Smooth muscle cell of the brain vasculature (primary cell): ENCODE data around the gene SOD2.
"Not testable (repeated sequence)": the region's sequence is repeated elsewhere in the genome, so short reads cannot be mapped to it uniquely, and the experiment has no call there.

Experiments
- DNase-seq: peaks from one replicate; pipeline ENCODE4 v3.0.0-alpha.2; 2012; ENCODE audit warnings: low read depth, low spot score

The SOD2 gene

DNA sequence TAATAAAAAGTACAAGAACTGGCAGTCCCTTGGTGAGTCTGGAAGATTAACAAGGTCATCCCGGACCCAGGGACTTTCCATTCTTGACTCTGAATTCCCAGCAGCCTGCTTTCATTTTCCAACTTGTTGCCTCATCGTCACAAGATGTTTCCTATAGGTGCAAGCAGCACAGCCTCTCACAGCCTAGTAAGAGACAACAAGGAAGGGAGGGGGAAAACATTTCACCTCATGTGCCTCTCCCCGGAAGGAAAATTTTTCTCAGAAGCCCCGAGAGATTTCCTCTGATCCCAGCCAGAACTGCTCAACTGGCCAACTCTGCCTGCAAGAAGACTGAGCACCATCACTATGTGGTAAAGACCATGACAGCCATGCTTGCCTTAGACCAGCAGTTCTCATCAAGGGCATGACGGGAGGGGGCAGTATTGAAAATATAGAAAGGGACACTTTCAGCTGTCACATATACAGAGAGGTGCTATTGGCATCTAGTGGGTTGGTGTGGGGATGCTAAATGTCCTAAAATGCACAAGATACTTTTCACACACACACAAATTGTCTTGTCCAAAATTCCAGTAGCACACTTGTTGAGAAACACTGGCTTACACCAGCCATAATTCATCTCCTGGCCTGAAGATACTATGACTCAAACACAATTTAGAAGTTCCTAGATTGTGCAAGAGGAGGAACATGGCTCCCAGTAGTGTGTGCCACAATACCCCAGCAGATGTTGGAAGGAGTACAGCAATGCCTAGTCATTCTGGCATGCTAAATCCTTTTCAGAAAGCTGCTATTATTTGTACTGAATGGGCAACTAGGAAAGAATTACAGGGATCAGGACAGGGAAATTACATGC, 23.4 kb upstream of the SOD2 start:
- DNase-seq = no peak

DNA sequence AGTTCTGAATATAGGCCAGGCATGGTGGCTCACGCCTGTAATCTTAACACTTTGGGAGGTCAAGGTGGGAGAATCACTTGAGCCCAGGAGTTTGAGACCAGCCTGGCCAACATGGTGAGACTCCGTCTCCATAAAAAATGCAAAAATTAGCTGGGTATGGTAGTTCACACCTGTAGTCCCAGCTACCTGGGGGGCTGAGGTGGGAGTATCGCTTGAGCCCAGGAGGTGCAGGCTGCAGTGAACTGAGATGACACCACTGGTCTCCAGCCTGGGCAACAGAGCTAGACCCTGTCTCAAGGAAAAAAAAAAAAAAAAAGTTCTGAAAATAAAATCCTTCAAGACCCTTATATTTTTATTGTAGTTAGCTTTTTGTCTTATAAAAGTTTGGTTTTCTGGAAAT, 22.6 kb upstream of the SOD2 start:
- DNase-seq = no peak

DNA sequence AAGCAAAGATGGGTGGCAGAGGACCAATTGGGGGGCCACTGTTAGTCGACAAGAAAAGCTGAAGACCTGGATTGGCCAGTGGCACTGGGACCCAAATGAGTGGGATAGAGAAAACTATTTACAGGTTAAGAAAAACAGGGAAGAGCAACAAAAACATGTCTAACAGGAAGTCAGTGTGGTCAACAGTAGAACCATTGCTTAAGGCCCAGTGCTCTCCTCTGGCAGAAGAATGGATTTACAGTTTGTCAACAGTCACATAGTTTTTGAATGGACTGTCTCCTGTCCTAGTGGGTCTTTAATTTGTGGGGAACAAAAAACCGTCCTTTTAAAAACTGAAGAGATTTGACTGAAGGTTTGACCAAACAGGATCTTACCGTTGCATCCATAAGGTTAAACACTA, 22.1 kb upstream of the SOD2 start:
- no peak for DNase-seq

DNA sequence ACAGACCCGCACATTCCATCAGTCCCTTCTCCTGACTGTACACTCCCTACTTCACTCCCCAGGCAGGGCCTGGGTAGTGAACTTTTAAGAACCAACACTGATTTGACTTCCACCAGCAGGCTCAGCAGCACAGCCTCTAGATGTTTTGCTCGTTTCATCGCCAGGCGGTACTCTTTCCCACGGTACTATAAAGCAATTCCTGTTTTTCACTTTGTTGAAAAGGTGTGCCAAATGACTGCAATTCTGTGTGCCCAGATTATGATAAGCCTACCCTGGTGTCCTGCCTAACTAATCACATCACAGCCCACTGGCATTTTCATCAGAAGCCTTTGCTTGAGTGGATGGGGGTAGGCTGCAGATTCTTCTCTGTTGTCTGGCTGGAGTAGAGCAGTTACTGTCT, 21.4 kb upstream of the SOD2 start:
- no peak for DNase-seq

DNA sequence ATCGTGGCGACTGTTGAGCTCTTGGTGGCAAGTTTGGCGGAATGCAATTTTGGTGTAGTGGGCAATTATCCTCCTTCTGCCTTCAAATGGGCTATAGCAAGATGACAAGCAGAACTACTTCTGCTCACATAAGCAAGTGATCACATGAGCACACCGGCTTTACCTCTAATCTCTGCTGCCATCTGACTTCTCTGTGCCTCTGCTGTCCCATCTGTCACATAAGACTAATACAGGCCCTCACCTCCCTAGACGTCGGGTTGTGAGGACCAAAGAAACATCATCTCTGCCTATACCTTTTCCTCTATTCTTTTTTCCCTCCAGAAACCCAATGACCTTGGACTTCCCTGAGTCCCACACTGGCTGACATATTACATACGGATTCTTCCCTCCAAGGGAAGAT, 20.9 kb upstream of the SOD2 start:
- no peak for DNase-seq

DNA sequence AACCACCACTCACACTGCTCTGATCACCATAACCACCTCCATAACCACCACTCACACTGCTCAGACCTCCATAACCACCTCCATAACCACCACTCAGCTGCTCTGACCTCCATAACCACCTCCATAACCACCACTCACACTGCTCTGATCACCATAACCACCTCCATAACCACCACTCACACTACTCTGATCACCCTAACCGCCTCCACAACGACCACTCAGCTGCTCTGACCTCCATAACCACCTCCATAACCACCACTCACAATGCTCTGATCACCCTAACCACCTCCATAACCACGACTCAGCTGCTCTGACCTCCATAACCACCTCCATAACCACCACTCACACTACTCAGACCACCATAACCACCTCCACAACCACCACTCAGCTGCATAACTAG, 19.3 kb upstream of the SOD2 start:
- not testable (repeated sequence) for DNase-seq

DNA sequence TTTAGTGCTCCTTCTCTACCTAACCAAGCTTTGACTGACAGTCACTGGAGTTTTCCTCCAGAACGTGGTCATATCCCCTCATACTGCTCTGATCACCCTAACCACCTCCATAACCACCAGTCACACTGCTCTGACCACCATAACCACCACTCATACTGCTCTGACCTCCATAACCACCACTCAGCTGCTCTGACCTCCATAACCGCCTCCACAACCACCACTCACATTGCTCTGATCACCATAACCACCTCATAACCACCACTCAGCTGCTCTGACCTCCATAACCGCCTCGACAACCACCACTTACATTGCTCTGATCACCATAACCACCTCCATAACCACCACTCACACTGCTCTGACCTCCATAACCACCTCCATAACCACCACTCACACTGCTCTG, 17.6 kb upstream of the SOD2 start:
- DNase-seq = not testable (repeated sequence)

DNA sequence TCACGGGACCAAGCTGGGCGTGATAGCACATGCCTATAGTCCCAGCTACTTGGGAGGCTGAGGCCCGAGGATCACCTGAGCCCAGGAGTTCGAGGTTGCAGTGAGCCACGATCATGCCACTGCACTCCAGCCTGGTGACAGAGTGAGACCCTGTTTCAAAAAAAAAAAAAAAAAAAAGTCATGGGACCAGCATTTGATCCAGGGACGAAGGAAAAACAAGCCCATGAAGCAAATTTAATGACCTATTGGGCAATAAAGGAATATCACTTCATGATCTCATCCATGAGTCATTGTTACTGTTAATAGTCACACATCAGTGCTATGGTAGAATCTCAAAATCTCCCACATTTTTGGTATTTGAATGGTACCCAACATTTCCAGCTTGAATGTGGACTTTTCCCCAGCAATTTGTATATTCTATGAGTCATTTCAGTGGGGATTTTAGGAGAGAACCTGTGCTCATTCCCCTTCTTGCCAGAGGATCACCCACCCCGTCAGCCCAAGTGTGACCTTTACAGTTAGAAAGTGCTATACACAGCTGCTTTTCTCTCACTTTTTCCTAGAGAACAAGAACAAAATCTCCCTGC, 8.5 kb upstream of the SOD2 start:
- DNase-seq = no peak

DNA sequence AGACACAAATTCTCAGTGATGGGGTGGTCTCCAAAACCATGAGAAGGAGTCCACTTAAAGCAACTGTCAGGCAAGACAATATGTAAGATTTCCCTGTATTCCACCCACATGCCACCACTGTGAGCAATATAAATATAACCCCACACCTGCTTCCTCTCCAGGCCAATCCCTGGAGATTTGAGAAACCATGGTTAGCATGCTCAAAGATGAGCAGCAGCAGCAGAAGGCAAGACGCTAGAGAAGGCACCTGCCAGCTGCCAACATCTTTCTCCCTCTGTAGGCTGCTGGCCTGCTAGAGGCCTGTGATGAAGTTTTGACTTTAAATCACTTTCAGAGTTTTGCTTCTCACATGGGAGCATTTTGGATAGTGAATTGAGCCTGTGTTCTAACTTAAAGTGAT, 7.9 kb upstream of the SOD2 start:
- DNase-seq = no peak

DNA sequence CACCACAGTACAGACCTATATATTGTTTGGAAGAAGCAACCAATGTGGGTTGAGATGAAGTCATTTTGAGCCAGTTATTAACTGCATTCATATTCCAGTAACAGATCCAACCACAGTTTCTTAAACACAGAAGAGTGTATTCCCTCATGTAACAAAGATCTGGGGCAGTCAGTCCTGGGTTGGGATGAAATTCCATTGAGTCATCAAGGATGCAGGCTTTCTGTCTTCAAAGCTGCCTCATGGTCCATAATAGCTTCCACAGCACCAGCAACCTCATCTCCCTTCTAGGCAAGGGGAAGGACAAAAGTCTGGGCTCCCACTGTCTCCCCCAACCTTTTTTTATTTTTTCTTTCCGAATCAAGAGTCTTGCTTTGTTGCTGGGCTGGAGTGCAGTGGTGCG, 2.9 kb upstream of the SOD2 start:
- no peak for DNase-seq

DNA sequence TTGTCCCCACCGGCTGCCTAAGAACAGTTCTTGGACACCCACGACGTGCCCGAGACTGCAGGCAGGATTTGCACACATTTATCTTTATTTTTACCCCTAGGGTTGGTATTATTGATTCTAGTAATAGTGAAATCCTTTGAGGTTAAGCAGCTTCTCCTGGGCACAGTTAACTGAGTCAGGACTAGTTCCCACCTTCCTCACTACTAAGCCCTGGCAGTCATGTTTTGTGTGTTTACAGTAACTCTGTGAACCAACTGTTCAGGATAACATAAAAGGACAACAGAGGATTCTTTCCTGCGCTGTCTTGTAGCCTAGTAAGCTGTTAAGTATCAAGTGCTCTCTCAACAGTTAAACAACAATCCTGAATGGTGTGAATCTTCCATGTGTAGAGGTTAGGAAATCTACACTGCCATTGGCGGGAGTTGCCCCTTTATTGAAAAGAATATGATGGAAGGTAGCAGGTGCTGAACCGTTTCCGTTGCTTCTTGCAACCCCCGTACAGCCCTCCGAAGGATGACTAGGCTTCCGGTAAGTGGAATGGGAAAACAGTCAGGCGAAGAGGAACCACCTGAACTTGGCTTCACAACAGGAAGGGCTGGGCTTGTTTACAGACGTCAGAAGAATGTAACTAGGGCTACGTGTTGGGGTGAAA, 979 bp upstream of the SOD2 start:
- no peak for DNase-seq

DNA sequence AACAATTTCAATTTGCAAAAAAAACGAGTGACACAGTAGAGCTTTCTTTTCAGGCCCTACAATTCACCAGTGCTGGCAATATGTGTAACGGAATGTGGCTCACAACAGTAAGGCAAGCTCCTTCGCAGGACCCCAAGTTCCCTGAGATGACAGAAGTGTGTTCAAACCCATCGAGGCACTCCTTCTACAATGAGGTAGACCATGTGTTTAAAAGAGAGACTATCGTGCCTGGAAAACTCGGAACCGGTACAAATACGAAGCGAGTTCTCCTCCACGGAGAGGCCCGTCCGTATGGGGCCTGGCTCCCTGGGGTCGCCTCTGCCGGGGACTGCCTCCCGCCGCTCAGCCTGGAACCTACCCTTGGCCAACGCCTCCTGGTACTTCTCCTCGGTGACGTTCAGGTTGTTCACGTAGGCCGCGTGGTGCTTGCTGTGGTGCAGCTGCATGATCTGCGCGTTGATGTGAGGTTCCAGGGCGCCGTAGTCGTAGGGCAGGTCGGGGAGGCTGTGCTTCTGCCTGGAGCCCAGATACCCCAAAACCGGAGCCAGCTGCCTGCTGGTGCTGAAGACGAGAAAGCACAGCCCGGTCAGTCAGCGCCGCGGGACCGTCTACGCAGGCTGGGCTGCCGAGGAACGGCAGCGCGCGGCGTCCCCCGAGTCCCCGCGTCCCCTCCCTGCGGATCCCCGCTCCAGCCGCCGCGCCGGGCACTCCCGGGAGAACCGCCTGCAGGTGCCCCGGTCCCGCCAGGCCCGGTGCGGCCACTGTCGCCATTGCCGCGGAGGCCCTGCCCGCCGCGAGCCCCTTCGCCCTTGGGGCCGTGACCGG, 526 bp downstream of the SOD2 start:
- no peak for DNase-seq

DNA sequence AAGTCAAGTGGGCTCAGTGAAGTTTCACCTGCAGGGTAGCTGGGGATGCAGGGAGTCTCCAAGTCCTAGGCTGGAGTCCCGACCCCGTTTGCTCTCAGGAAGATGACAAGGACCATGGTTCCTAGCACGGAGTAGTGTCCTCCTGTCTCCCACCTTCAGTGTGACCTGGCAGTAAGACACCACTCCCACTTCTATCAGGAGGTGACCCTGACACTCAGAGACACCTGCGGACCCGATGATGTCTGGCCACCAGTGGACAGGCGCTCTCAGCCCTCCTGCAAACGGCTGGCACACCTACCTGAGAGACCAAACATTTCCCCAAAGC, 1.1 kb downstream of the SOD2 start:
- DNase-seq = no peak

DNA sequence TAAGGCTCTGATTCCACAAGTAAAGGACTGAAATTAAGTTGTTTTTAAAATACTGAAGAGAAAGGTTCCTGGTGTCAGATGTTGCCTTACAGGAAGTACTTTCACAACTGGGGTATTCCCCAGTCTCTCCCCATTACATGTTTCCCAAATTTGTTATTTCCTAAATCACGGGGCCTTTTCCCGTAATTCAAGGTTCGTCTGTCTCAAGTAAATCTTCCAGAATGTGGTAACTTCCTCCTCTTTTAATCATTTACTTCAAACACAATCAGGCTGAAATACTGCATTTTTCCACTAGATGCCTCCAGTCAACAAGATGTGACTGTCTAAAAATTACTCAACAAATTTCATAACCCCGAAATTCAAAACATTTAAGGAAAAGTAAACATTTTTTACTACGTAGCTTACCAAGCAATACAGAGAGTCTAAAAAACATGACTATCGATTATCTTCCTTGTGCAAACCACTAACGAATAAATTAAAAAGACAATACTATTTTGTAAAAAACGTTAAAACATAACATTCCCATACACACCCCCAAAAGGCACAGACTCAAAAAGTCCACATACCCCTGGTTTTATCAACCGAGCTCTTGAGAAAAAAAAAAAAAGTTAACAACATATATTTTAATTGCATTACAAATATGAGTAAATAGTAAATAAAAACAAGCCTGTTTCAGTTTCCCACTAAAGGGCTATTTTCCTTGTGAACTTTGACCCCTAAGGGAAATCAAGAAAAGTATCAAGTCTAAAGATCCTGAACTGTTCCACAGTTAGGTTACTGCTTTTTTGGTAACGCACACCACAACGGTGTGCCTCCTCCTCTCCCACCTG, 1.7 kb downstream of the SOD2 start:
- DNase-seq = peak; percentile 54

DNA sequence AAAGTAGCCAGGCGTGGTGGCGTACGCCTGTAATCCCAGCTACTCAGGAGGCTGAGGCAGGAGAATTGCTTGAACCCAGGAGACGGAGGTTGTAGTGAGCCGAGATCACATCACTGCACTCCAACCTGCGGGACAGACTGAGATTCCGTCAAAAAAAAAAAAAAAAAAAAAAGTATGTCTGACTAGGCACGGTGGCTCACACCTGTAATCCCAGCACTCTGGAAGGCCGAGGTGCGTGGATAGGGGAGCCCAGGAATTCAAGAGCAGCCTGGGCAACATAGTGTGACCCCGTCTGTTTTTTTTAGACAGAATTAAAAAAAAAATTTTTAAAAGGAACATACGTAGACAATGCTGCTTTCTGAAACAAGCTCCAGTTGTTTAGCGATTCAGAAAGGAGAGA, 2.9 kb downstream of the SOD2 start:
- not testable (repeated sequence) for DNase-seq

DNA sequence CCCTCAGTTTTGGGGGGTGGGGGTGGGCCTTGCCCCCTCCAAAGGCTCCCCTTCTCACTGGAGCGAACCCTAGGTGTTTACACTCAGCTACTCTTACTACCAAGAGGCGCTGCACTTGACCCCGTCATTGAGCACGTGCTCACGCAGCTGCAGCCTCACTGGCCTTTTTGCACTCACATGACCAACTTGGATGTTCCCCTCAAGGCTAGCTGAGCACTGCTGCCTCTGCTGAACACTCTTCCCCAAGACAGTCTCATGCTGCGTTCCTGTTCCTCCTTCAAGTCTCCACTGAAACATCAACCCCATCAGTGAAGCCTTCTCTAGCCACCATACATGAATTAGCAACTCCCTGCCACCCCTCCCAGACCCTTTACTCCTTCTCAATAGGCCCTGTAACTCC, 4.0 kb downstream of the SOD2 start:
- no peak for DNase-seq

DNA sequence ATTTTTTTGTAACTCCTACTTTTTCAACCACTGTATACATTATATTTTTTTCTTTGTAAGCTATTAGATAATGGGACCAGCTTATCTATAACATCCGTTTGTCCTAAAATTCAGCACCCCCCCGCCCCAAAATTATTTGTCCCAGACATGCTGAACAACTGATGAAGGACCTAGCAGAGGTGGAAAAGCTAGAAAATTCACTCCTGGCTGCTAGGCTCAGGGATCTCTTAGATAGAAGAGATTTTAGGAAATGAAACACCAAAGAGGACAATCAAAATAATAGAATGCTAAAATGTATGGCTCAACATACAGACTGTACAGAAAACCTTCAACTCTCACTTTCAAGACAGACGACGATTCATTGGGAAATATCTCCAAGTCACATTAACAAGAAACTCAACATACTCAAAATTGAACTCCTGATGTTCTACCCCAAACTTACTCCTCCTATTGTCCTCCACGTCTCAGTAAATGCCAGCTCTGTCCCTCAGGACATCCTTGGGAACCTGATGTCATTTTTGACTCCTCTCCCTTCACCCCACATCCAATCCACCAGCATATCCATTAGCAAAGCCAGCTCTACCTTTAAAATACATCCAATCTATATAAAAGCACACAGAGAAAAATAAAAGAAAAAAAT, 4.7 kb downstream of the SOD2 start:
- no peak for DNase-seq

DNA sequence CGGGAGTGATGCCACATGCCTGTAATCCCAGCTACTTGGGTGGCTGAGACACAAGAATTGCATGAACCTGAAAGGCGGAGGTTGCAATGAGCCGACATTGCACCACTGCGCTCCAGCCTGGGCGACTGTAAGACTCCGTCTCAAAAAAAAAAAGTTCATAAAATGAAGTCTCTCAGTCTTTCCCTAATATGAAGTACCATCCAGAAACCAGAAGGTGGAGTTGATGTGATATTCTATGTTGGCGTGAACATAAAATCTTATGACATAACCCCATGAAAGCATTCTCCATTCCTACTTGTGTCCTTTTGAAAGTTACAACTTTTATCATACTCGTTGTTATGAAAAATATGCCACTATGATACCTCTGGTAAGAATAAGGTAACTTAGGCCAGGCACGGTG, 5.7 kb downstream of the SOD2 start:
- no peak for DNase-seq

DNA sequence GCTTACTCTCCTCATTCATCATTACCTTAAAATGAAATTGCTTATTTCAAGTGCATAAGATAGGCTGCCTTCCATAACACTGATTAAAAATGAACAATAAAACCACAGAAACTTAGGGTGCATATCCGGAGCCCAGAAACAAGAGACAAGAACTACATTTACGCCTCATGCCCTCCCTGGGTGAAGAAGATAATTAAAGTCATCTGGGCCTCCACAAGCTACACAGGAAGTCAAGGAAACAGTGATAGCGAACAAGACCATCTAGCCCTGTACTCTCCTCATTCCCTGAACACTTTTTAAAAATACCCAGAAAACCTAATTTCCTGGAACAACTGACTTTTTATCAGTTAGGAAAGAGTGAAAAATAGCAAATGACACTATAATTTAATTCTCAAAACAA, 6.3 kb downstream of the SOD2 start:
- no peak for DNase-seq

DNA sequence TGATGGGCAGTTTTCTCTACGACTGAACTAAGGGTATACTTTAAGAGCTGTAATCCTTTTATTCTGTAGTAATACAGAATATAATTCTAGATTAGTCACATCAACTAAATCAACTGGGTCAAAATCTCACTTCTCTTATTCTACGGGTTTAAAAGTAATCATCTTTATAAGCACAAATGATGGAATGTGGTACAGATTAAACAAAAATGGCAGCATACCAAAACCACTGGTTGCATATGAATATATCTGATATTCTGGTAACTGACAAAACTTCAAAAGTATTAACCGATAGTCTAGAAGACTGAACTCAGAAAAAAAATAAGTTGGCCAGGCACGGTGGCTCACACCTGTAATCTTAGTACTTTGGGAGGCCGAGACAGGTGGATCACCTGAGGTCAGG, 7.0 kb downstream of the SOD2 start:
- DNase-seq = no peak

DNA sequence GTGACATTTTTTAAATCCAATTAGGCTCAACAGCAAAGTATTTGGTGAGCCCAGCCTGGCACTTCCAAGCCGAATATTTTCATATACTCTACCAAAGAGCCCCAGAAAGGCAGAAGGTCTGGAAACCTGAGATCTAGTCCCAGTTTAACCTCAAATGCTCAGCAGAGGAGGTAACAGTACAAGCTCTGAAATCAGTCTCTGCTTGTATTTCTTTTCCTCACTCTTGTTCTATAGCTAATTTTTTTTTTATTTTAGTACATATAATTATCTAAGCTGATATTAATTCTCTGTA, 9.1 kb downstream of the SOD2 start:
- DNase-seq = no peak
